Measurements from ENCODE around the gene GAB2.
"Not testable (repeated sequence)": the region's sequence is repeated elsewhere in the genome, so short reads cannot be mapped to it uniquely, and the experiment has no call there.

Gene GAB2

DNA sequence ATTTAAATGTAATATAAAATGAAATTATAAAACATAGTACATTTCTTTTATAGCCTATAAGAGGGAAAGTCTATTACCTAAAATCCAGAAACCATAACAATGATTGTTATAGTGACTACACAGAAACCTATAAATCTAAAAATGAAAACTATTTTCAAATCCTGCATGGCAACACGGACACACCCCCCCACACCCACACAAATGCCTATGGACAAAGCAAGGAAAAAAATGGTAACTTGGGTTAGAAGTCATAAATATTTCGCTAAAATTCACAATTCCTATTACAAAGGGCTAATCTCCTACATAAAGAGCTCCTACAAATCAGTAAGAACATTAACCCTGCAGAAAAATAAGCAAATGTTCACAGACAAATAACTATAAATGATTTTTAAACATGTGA is 56.4 kb downstream of the GAB2 start:
- no peak overlapping the region for H3K4me3 ChIP-seq (replicated peaks in 1 of 2; ENCODE audit: low read depth in 2 of 2, low read length in 2 of 2)
- no peak for DNase-seq (ENCODE audit: low read depth in 2 of 2)
- TF ChIP-seq, protein P1, sequence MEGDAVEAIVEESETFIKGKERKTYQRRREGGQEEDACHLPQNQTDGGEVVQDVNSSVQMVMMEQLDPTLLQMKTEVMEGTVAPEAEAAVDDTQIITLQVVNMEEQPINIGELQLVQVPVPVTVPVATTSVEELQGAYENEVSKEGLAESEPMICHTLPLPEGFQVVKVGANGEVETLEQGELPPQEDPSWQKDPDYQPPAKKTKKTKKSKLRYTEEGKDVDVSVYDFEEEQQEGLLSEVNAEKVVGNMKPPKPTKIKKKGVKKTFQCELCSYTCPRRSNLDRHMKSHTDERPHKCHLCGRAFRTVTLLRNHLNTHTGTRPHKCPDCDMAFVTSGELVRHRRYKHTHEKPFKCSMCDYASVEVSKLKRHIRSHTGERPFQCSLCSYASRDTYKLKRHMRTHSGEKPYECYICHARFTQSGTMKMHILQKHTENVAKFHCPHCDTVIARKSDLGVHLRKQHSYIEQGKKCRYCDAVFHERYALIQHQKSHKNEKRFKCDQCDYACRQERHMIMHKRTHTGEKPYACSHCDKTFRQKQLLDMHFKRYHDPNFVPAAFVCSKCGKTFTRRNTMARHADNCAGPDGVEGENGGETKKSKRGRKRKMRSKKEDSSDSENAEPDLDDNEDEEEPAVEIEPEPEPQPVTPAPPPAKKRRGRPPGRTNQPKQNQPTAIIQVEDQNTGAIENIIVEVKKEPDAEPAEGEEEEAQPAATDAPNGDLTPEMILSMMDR (IDR thresholded peaks at IDR 0.05; ENCODE audit: low read depth, low read length): no peak

DNA sequence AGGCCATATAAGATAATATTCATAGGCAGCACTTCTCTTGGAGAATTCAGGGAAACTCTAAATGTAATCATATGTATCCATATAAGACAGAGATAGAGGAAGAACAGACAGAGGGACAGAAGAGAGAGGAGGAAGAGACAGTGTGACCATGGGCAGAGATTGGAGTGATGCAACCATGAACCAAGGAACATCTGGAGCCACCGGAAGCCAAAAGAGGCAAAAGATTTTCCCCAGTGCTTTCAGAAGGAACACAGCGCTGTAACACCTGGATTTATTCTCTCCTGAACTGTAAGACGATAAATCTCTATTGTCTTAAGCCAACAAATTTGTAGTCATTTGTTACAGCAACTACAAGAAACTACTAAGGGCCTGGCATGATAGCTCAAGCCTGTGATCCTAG is 57.7 kb downstream of the GAB2 start:
- DNase-seq (ENCODE audit: low read depth in 2 of 2): no peak
- TF ChIP-seq, protein P1 (IDR thresholded peaks at IDR 0.05; ENCODE audit: low read depth, low read length): no peak
- no peak overlapping the region for H3K4me3 ChIP-seq (replicated peaks in 1 of 2; ENCODE audit: low read depth in 2 of 2, low read length in 2 of 2)

DNA sequence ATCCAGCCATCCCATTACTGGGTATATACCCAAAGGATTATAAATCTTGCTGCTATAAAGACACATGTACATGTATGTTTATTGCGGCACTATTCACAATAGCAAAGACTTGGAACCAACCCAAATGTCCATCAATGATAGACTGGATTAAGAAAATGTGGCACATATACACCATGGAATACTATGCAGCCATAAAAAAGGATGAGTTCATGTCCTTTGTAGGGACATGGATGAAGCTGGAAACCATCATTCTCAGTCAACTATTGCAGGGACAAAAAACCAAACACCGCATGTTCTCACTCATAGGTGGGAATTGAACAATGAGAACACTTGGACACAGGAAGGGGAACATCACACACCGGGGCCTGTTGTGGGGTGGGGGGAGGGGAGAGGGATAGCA is 59.7 kb downstream of the GAB2 start:
- DNase-seq (ENCODE audit: low read depth in 2 of 2); H3K4me3 ChIP-seq (replicated peaks in 1 of 2; ENCODE audit: low read depth in 2 of 2, low read length in 2 of 2): not testable (repeated sequence)

DNA sequence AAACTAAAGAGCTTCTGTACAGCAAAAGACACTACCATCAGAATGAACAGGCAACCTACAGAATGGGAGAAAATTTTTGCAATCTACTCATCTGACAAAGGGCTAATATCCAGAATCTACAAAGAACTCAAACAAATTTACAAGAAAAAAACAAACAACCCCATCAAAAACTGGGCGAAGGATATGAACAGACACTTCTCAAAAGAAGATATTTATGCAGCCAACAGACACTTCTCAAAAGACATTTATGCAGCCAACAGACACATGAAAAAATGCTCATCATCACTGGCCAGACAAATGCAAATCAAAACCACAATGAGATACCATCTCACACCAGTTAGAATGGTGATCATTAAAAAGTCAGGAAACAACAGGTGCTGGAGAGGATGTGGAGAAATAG is 60.2 kb downstream of the GAB2 start:
- not testable (repeated sequence) for H3K4me3 ChIP-seq (replicated peaks in 1 of 2; ENCODE audit: low read depth in 2 of 2, low read length in 2 of 2); DNase-seq (ENCODE audit: low read depth in 2 of 2)

DNA sequence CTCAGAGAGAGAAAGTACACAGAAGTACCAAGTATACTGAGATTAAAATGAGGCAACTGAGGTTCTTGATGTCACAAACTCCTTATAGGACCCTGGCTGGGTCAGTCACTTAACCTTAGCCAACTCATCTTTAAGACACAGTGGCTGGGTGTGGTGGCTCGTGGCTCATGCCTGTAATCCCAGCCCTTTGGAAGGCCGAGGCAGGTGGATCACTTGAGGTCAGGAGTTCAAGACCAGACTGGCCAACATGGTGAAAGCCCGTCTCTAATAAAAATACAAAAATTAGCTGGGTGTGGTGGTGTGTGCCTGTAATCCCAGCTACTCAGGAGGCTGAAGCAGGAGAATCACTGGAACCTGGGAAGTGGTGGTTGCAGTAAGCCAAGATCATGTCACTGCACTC is 61.9 kb downstream of the GAB2 start:
- not testable (repeated sequence) for DNase-seq (ENCODE audit: low read depth in 2 of 2); H3K4me3 ChIP-seq (replicated peaks in 1 of 2; ENCODE audit: low read depth in 2 of 2, low read length in 2 of 2)

DNA sequence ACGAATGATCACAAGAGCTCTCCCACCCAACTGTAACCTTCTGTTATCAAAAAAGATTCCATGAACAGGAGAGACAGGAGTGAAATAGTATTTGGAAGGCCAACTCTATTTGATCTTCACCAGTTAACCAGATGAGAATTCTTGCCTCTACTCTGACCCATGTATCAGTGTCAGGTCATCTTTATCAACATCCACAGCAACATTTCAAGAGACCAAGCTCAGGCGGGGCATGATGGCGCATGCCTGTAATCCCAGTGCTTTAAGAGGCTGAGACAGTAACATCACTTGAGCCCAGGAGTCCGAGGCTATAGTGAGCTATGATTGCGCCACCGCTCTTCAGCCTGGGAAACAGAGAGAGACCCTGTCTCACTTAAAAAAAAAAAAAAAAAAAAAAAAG is 62.3 kb downstream of the GAB2 start:
- H3K4me3 ChIP-seq (replicated peaks in 1 of 2; ENCODE audit: low read depth in 2 of 2, low read length in 2 of 2): no peak overlapping the region
- TF ChIP-seq, protein P1 (IDR thresholded peaks at IDR 0.05; ENCODE audit: low read depth, low read length): no peak
- no peak for DNase-seq (ENCODE audit: low read depth in 2 of 2)

DNA sequence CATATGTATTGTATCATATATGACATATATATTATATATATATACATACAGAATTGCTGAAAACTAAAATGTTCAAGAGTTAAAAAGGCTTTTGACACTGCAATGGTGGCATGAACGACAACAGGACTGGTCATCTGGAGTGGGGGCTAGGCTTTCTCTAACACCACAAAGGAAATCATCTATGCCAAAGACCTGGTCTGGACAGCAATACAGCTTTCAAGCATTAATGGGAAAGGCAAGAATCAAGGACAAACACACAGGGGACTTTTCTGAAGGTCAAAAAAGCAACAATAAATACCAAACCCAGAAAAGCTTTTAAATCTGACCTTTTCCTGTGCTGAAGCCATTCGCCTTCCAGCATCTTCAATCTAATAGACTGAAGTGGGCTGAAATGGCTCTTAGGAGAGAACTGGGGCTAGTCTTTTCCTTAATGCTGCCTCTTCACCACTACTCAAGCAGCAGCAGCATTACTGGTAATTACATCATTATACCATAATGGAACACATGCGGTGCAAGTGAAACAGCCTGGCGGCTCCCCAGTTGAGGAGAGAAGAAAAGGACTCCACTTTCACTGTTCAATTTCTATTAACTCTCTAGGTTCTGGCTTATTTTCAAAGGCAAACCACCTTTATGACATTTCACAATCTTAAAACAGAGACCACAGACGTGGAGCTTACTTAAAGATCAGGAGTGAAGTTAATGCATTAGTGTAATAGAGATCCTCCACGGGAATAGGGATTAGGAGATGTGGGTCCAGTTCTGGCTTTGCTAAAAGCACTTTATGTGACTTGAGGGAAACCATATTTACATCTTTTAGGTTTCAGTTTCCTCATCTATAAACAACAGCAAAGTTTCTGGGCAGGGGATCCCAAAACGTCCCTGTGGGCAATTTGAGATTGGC is 63.0 kb downstream of the GAB2 start:
- DNase-seq (ENCODE audit: low read depth in 2 of 2): peak in 1 of 2 donors; percentile 33
- TF ChIP-seq, protein P1 (IDR thresholded peaks at IDR 0.05; ENCODE audit: low read depth, low read length): no peak
- no peak overlapping the region for H3K4me3 ChIP-seq (replicated peaks in 1 of 2; ENCODE audit: low read depth in 2 of 2, low read length in 2 of 2)

DNA sequence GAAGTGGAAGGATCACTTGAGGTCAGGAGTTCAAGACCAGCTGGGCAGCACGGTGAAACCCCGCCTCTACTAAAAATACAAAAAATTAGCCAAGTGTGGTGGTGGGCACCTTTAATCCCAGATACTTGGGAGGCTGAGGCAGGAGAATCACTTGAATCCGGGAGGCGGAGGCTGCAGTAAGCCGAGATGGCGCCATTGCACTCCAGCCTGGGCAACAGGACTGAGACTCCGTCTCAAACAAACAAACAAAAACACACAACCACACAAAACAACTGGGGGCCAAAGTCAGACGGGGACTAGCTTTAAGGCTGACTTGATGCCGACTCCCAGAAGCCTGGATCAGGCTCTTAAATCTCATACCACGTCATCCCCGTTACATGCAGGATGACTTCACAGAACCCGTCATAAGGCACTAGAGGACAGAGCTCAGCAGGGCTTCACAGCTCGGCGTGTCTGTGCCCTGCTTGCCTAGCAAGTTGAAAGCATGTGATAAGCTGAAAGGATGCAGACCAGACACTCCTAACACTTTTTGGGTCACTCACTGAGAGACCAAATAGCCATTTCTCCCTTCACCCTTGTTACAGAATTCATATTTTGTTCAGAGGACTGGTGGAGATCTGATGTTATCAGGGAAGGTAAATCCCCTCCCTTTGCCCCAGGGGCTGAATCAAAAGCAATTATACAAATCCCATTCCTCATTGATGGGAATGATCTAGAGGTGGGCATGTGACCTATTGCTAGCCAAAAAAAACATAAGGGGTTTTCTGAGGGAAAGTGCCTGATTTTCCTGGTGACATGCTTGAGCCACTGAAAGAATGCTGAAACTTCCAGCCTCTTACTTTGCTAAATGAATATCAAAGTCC is 65.4 kb downstream of the GAB2 start:
- TF ChIP-seq, protein P1 (IDR thresholded peaks at IDR 0.05; ENCODE audit: low read depth, low read length): no peak
- H3K4me3 ChIP-seq (replicated peaks in 1 of 2; ENCODE audit: low read depth in 2 of 2, low read length in 2 of 2): no peak overlapping the region
- DNase-seq (ENCODE audit: low read depth in 2 of 2): no peak

Data from cardiac fibroblast (primary cell).